CD4-positive, alpha-beta T cell (primary cell): ENCODE results near the gene PISD. TPM values are rescaled to one million over a fixed set of nuclear protein-coding genes. Genes with fewer than 3 reads are reported as not detected.
A peak's percentile ranks its signal among the peaks of the same experiment; 100 is the strongest.

ENCODE experiments used
- ATAC-seq: fragments of 200-7000 bp; cut with Tn5 transposase; one replicate; pipeline ENCODE4 v1.10.0; 2022; ENCODE audit warnings: mild to moderate bottlenecking; ENCODE audit not compliant: poor library complexity
- CTCF ChIA-PET: fragments of 350-600 bp; sonication (Branson Sonifier 250); formaldehyde crosslinking; loops from one replicate; lab custom pipeline; 2021; ENCODE audit warnings: antibody characterized with exemption, inconsistent platforms; lab: Charles Lee
- POLR2A ChIA-PET: fragments of 350-600 bp; sonication (Branson Sonifier 250); formaldehyde crosslinking; loops from one replicate; lab custom pipeline; 2021; ENCODE audit warnings: antibody characterized with exemption, inconsistent platforms; lab: Charles Lee
- DNase-seq, 14 experiments: peaks; one replicate each; pipeline ENCODE4 v3.0.0-alpha.2; 2013 to 2020; ENCODE audit warnings: mixed read lengths in 2 of 14
- H3K27ac ChIP-seq, 2 donors: one replicate each; pipeline versions ENCODE4 v1.5.1 to v1.7.0; 2013; ENCODE audit warnings: low read length in 2 of 2, low read depth in 1 of 2, mild to moderate bottlenecking in 1 of 2
- H3K27me3 ChIP-seq, 2 experiments: 1 replicate in 1 of 2; 2 replicates in 1 of 2; pipeline versions ENCODE4 v1.6.1 to v1.7.0; 2013; ENCODE audit warnings: low read length in 2 of 2, control low read depth in 1 of 2, mild to moderate bottlenecking in 1 of 2, moderate library complexity in 1 of 2; ENCODE audit not compliant: insufficient read depth in 2 of 2, control insufficient read depth in 1 of 2
- H3K36me3 ChIP-seq: one replicate; pipeline ENCODE4 v1.6.1; 2013; ENCODE audit warnings: low read length, control low read depth; ENCODE audit not compliant: insufficient read depth
- H3K4me1 ChIP-seq: one replicate; pipeline ENCODE4 v1.6.1; 2013; ENCODE audit warnings: low read length, control low read depth; ENCODE audit not compliant: insufficient read depth
- H3K4me3 ChIP-seq: one replicate; pipeline ENCODE4 v1.5.1; 2013; ENCODE audit warnings: mild to moderate bottlenecking, low read length, moderate library complexity
- H3K9me3 ChIP-seq, 2 experiments: 1 replicate in 1 of 2; 2 replicates in 1 of 2; pipeline versions ENCODE4 v1.6.1 to v1.7.0; 2013; ENCODE audit warnings: low read length in 2 of 2, mild to moderate bottlenecking in 2 of 2, control low read depth in 1 of 2, moderate library complexity in 1 of 2; ENCODE audit not compliant: control insufficient read depth in 1 of 2, insufficient read depth in 1 of 2
- H3K27ac Mint-ChIP-seq: one replicate; pipeline ENCODE4 v1.8.0; 2020; ENCODE audit warnings: mixed read lengths
- H3K27me3 Mint-ChIP-seq: one replicate; pipeline ENCODE4 v1.8.0; 2021; ENCODE audit warnings: mixed read lengths
- H3K36me3 Mint-ChIP-seq: one replicate; pipeline ENCODE4 v1.8.0; 2021; ENCODE audit warnings: low read depth, mixed read lengths
- H3K4me1 Mint-ChIP-seq: one replicate; pipeline ENCODE4 v1.8.0; 2021; ENCODE audit warnings: low read depth, mixed read lengths
- H3K4me3 Mint-ChIP-seq: one replicate; pipeline ENCODE4 v1.8.0; 2020; ENCODE audit warnings: mild to moderate bottlenecking, mixed read lengths
- H3K9me3 Mint-ChIP-seq: one replicate; pipeline ENCODE4 v1.8.0; 2020; ENCODE audit warnings: mixed read lengths
- CTCF ChIP-seq: fragments of 200-600 bp; IDR thresholded peaks from one replicate; pipeline ENCODE4 v1.8.0; 2022; ENCODE audit warnings: antibody characterized with exemption, mild to moderate bottlenecking
- intact Hi-C, 2 experiments: fragments of 100-400 bp; cut with DNase I in 1 of 2; cut with micrococcal nuclease in 1 of 2; formaldehyde crosslinking; loops; one replicate each; pipeline versions ENCODE4 v1.15.1 to v1.9.0; 2023 to 2025; cut with DNase I, micrococcal nuclease
- total RNA-seq, 174 experiments: library from RNA in 2 of 174; stranded (reverse) in 2 of 174; gene quantifications; one replicate each; pipeline ENCODE4 v1.2.3 and lab custom pipeline; 2021 to 2026

PISD gene
- total RNA-seq, 2 experiments from 2014 or later: 23.4 to 25.3 TPM

- H3K27ac Mint-ChIP-seq: no peak overlapping the region
- Histone ChIP-seq H3K27me3 (no peaks in the 10 kb centered on the region), H3K4me1 (peaks cover 5% of the 10 kb centered on the region), H3K9me3 (no peaks in the 10 kb centered on the region), H3K27ac (no peak overlapping the region), H3K36me3 (peaks cover 54% of the 10 kb centered on the region), H3K4me3 (no peak overlapping the region)
- no peak for TF ChIP-seq CTCF
- POLR2A ChIA-PET: no interaction called here
- peaks cover 60% of the 10 kb centered on the region for H3K36me3 Mint-ChIP-seq
- no peaks in the 10 kb centered on the region for H3K9me3 Mint-ChIP-seq
- DNase-seq (peak in 3 of 14 experiments; percentile 14 to 63 (median 47)), ATAC-seq (no peak)
- H3K27me3 Mint-ChIP-seq: no peaks in the 10 kb centered on the region
- no peaks in the 10 kb centered on the region for H3K4me1 Mint-ChIP-seq
- CTCF ChIA-PET: interaction anchor here (0.6 kb wide), 1 partner anchor 8 kb away, joined by 3 read pairs; no protein-coding TSS in a partner anchor
- intact Hi-C loops: no loop called here
- no peak overlapping the region for H3K4me3 Mint-ChIP-seq
These were observed 15.6 kb downstream of the PISD start for GRCh38 chr22:31646186-31647019.

GRCh38 chr22:31639436-31640039 is 22.5 kb downstream of the PISD start:
- Histone ChIP-seq H3K4me3 (no peak overlapping the region), H3K36me3 (peaks cover 11% of the 10 kb centered on the region), H3K27ac (no peak overlapping the region), H3K9me3 (no peaks in the 10 kb centered on the region), H3K27me3 (no peaks in the 10 kb centered on the region), H3K4me1 (peaks cover 35% of the 10 kb centered on the region)
- DNase-seq (peak in 2 of 14 experiments; percentile 18 to 29), ATAC-seq (peak; percentile 45)
- POLR2A ChIA-PET: interaction anchor here (1.4 kb wide), 1 partner anchor 9 kb away, joined by 6 read pairs; no protein-coding TSS in a partner anchor
- Mint-ChIP-seq H3K4me3 (peak overlapping the region; percentile 8), H3K9me3 (no peaks in the 10 kb centered on the region), H3K4me1 (peaks cover 34% of the 10 kb centered on the region), H3K36me3 (peaks cover 21% of the 10 kb centered on the region), H3K27ac (peak overlapping the region; percentile 75), H3K27me3 (no peaks in the 10 kb centered on the region)
- no peak for TF ChIP-seq CTCF
- intact Hi-C loops: no loop called here
- CTCF ChIA-PET: interaction anchor here (0.7 to 0.9 kb wide), 2 partner anchors 9 to 331 kb away, joined by 4 to 5 read pairs; no protein-coding TSS in a partner anchor

GRCh38 chr22:31637891-31638618 is 24.0 kb downstream of the PISD start:
- H3K9me3 Mint-ChIP-seq: no peaks in the 10 kb centered on the region
- ATAC-seq: no peak
- POLR2A ChIA-PET: interaction anchor here (0.6 to 1.4 kb wide), 2 partner anchors 8 to 670 kb away, joined by 3 to 6 read pairs; no protein-coding TSS in a partner anchor

More at GRCh38 chr22:31637891-31638618, 24.0 kb downstream of the PISD start:
- Mint-ChIP-seq H3K27me3 (no peaks in the 10 kb centered on the region), H3K4me3 (no peak overlapping the region), H3K27ac (peak overlapping the region; percentile 75), H3K4me1 (peaks cover 40% of the 10 kb centered on the region), H3K36me3 (peaks cover 11% of the 10 kb centered on the region)
- Histone ChIP-seq H3K4me1 (peaks cover 38% of the 10 kb centered on the region), H3K27me3 (no peaks in the 10 kb centered on the region), H3K27ac (peak overlapping the region in 1 of 2 donors; percentile 22), H3K4me3 (peak overlapping the region; percentile 39), H3K9me3 (no peaks in the 10 kb centered on the region), H3K36me3 (peaks cover 9% of the 10 kb centered on the region)
- CTCF ChIA-PET: interaction anchor here (1.0 kb wide), 1 partner anchor 81 kb away, joined by 4 read pairs; no protein-coding TSS in a partner anchor
- DNase-seq: peak in 3 of 14 experiments; percentile 32 to 57 (median 53)
- no peak for TF ChIP-seq CTCF
- intact Hi-C loops: no loop called here
